ENCODE measurements around the gene PEPD. TPM values are rescaled to one million over a fixed set of nuclear protein-coding genes. Genes with fewer than 3 reads are reported as not detected.
"Not testable (repeated sequence)": the region's sequence is repeated elsewhere in the genome, so short reads cannot be mapped to it uniquely, and the experiment has no call there.

Gene PEPD
- total RNA-seq, 4 donors from 2014 or later, result 33.9 to 57.0 (median 45.0) TPM

DNA sequence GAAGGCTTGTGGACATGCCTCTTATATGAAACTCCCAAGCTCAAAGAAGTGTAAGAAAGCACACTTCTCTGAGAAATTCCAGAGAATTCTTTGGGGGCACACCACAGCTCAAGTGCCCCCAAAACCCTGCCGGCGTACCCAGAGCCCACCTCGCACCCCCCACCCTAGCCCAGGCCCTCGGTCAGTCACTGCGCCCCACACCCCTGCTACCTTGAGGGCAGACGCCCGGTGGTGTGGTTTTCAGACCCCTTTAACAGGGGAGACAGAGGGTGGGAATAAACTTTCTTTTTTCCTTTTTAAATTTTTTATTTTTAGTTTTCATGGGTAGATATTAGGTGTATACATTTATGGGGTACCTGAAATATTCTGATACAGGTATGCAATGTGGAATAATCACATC is 29.5 kb downstream of the PEPD start:
- H3K4me1 ChIP-seq, result peaks cover 2 to 3% of the 10 kb centered on the region in 2 donors
- intact Hi-C loops (cut with DNase I; ENCODE audit: low total_unique reads), result no loop called here
- no peaks in the 10 kb centered on the region for H3K27me3 ChIP-seq
- H3K9me3 ChIP-seq, result no peaks in the 10 kb centered on the region
- no peak for TF ChIP-seq POLR2A (IDR thresholded peaks at IDR 0.05)
- TF ChIP-seq, protein P1, sequence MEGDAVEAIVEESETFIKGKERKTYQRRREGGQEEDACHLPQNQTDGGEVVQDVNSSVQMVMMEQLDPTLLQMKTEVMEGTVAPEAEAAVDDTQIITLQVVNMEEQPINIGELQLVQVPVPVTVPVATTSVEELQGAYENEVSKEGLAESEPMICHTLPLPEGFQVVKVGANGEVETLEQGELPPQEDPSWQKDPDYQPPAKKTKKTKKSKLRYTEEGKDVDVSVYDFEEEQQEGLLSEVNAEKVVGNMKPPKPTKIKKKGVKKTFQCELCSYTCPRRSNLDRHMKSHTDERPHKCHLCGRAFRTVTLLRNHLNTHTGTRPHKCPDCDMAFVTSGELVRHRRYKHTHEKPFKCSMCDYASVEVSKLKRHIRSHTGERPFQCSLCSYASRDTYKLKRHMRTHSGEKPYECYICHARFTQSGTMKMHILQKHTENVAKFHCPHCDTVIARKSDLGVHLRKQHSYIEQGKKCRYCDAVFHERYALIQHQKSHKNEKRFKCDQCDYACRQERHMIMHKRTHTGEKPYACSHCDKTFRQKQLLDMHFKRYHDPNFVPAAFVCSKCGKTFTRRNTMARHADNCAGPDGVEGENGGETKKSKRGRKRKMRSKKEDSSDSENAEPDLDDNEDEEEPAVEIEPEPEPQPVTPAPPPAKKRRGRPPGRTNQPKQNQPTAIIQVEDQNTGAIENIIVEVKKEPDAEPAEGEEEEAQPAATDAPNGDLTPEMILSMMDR (IDR thresholded peaks at IDR 0.05 in 4 of 5, conservative IDR thresholded peaks at IDR 0.05 in 1 of 5), result no peak
- H3K4me3 ChIP-seq, result no peak overlapping the region
- no peak for ATAC-seq
- no peak overlapping the region for H3K27ac ChIP-seq
- H3K36me3 ChIP-seq, result peaks cover 0 to 6% of the 10 kb centered on the region in 2 donors
- in situ Hi-C loops (cut with MboI; ENCODE audit: low sequenced_read_pairs in 4 of 4), result no loop called here
- no peak for DNase-seq

- ATAC-seq; H3K27me3 ChIP-seq; H3K4me3 ChIP-seq; in situ Hi-C loops (cut with MboI; ENCODE audit: low sequenced_read_pairs in 4 of 4); intact Hi-C loops (cut with DNase I; ENCODE audit: low total_unique reads); H3K36me3 ChIP-seq; H3K27ac ChIP-seq; DNase-seq; H3K9me3 ChIP-seq: not testable (repeated sequence)
- peaks cover 9 to 11% of the 10 kb centered on the region in 2 donors for H3K4me1 ChIP-seq
These were observed 31.0 kb downstream of the PEPD start for GRCh38 chr19:33490596-33490995.

- Histone ChIP-seq H3K4me1 (peaks cover 9 to 11% of the 10 kb centered on the region in 2 donors), H3K4me3 (no peak overlapping the region), H3K27me3 (no peaks in the 10 kb centered on the region), H3K9me3 (no peaks in the 10 kb centered on the region), H3K36me3 (peaks cover 0 to 6% of the 10 kb centered on the region in 2 donors), H3K27ac (no peak overlapping the region)
- ATAC-seq (no peak), DNase-seq (no peak)
- in situ Hi-C loops (cut with MboI; ENCODE audit: low sequenced_read_pairs in 4 of 4) (no loop called here), intact Hi-C loops (cut with DNase I; ENCODE audit: low total_unique reads) (no loop called here)
- no peak for TF ChIP-seq POLR2A (IDR thresholded peaks at IDR 0.05)
- TF ChIP-seq, protein P1 (IDR thresholded peaks at IDR 0.05 in 4 of 5, conservative IDR thresholded peaks at IDR 0.05 in 1 of 5), result no peak
These were observed 31.5 kb downstream of the PEPD start for GRCh38 chr19:33490041-33490451.

- Histone ChIP-seq H3K4me3 (no peak overlapping the region), H3K4me1 (peaks cover 10 to 11% of the 10 kb centered on the region in 2 donors), H3K9me3 (no peaks in the 10 kb centered on the region), H3K36me3 (peaks cover 0 to 6% of the 10 kb centered on the region in 2 donors), H3K27ac (no peak overlapping the region), H3K27me3 (no peaks in the 10 kb centered on the region)
- DNase-seq, result no peak
- no peak for TF ChIP-seq POLR2A (IDR thresholded peaks at IDR 0.05)
- TF ChIP-seq, protein P1 (IDR thresholded peaks at IDR 0.05 in 4 of 5, conservative IDR thresholded peaks at IDR 0.05 in 1 of 5), result no peak
- intact Hi-C loops (cut with DNase I; ENCODE audit: low total_unique reads) (no loop called here), in situ Hi-C loops (cut with MboI; ENCODE audit: low sequenced_read_pairs in 4 of 4) (no loop called here)
- ATAC-seq, result no peak
These were observed 32.8 kb downstream of the PEPD start for GRCh38 chr19:33488826-33489225.

GRCh38 chr19:33487901-33488800 is 33.4 kb downstream of the PEPD start:
- Histone ChIP-seq H3K27me3 (no peaks in the 10 kb centered on the region), H3K27ac (no peak overlapping the region), H3K4me3 (no peak overlapping the region), H3K36me3 (peaks cover 0 to 6% of the 10 kb centered on the region in 2 donors), H3K4me1 (peaks cover 11 to 15% of the 10 kb centered on the region in 2 donors), H3K9me3 (no peaks in the 10 kb centered on the region)
- DNase-seq (no peak), ATAC-seq (no peak)
- TF ChIP-seq, protein P1 (IDR thresholded peaks at IDR 0.05 in 4 of 5, conservative IDR thresholded peaks at IDR 0.05 in 1 of 5), result no peak
- TF ChIP-seq POLR2A (IDR thresholded peaks at IDR 0.05), result no peak
- in situ Hi-C loops (cut with MboI; ENCODE audit: low sequenced_read_pairs in 4 of 4), result no loop called here
- intact Hi-C loops (cut with DNase I; ENCODE audit: low total_unique reads), result no loop called here
